Measurements from ENCODE around the gene ERLIN1. TPM values are rescaled to one million over a fixed set of nuclear protein-coding genes. Genes with fewer than 3 reads are reported as not detected.

ERLIN1 gene
- total and polyA plus RNA-seq, 8 donors, result 23.8 to 56.3 (median 47.0) TPM

GRCh38 chr10:100163704-100164621, 21.9 kb downstream of the ERLIN1 start:
- TF ChIP-seq CTCF (IDR thresholded peaks at IDR 0.05), result no peak
- intact Hi-C loops (cut with DNase I), result no loop called here
- no peaks in the 10 kb centered on the region for H3K27me3 ChIP-seq

GRCh38 chr10:100162696-100163095, 23.1 kb downstream of the ERLIN1 start:
- TF ChIP-seq CTCF (IDR thresholded peaks at IDR 0.05), result no peak
- DNase-seq, result no peak
- Histone ChIP-seq H3K36me3 (peaks cover 0 to 48% of the 10 kb centered on the region in 2 donors), H3K4me3 (no peak overlapping the region), H3K9me3 (no peaks in the 10 kb centered on the region), H3K4me1 (peaks cover 0 to 5% of the 10 kb centered on the region in 2 donors), H3K27ac (no peak overlapping the region), H3K27me3 (no peaks in the 10 kb centered on the region)
- intact Hi-C loops (cut with DNase I), result no loop called here
- ATAC-seq, result no peak

More at GRCh38 chr10:100163704-100164621, 21.9 kb downstream of the ERLIN1 start:
- DNase-seq (no peak), ATAC-seq (no peak)
- no peak overlapping the region for H3K4me3 ChIP-seq
- H3K4me1 ChIP-seq, result peaks cover 0 to 11% of the 10 kb centered on the region in 2 donors
- no peak overlapping the region for H3K27ac ChIP-seq
- no peaks in the 10 kb centered on the region for H3K9me3 ChIP-seq
- peaks cover 0 to 42% of the 10 kb centered on the region in 2 donors for H3K36me3 ChIP-seq

GRCh38 chr10:100158044-100158805, 27.6 kb downstream of the ERLIN1 start:
- Histone ChIP-seq H3K27ac (no peak overlapping the region), H3K9me3 (no peaks in the 10 kb centered on the region), H3K36me3 (peaks cover 0 to 74% of the 10 kb centered on the region in 2 donors), H3K4me3 (no peak overlapping the region), H3K4me1 (no peaks in the 10 kb centered on the region), H3K27me3 (no peaks in the 10 kb centered on the region)
- no peak for TF ChIP-seq CTCF (IDR thresholded peaks at IDR 0.05)
- DNase-seq (no peak), ATAC-seq (no peak)
- intact Hi-C loops (cut with DNase I), result no loop called here

- DNase-seq, result no peak
- H3K36me3 ChIP-seq, result peaks cover 0 to 74% of the 10 kb centered on the region in 2 donors
These were observed 28.7 kb downstream of the ERLIN1 start for GRCh38 chr10:100157156-100157555.

More at GRCh38 chr10:100157156-100157555, 28.7 kb downstream of the ERLIN1 start:
- no peak for ATAC-seq
- H3K27ac ChIP-seq, result no peak overlapping the region
- TF ChIP-seq CTCF (IDR thresholded peaks at IDR 0.05), result no peak
- no peaks in the 10 kb centered on the region for H3K4me1 ChIP-seq
- intact Hi-C loops (cut with DNase I), result no loop called here
- no peak overlapping the region for H3K4me3 ChIP-seq
- no peaks in the 10 kb centered on the region for H3K27me3 ChIP-seq
- H3K9me3 ChIP-seq, result no peaks in the 10 kb centered on the region

Data from left lung (tissue), 10 donors.